COLO668 (cell line): ENCODE data around the gene KRT1.
"Not testable (repeated sequence)": the region's sequence is repeated elsewhere in the genome, so short reads cannot be mapped to it uniquely, and the experiment has no call there.

Source experiments
- DNase-seq: peaks from one replicate; lab custom pipeline; 2025; ENCODE audit not compliant: unreplicated experiment; lab: John Stamatoyannopoulos, UW

KRT1 gene

GRCh38 chr12:52680363-52680762 lies at the start of gene KRT1:
KRT1 (minus strand) TSS chr12:52680407; CDS start chr12:52680348, 59 bp downstream.
- no peak for DNase-seq

- DNase-seq = no peak
Observed at GRCh38 chr12:52729147-52729546, 48.9 kb upstream of the KRT1 start.

- DNase-seq = no peak
Observed at GRCh38 chr12:52728374-52728773, 48.2 kb upstream of the KRT1 start.

GRCh38 chr12:52727037-52727436 lies 46.8 kb upstream of the KRT1 start:
- no peak for DNase-seq

- DNase-seq = no peak
Observed at GRCh38 chr12:52726451-52726850, 46.2 kb upstream of the KRT1 start.

GRCh38 chr12:52724384-52724783 lies 44.2 kb upstream of the KRT1 start:
- no peak for DNase-seq

GRCh38 chr12:52722680-52723079 lies 42.5 kb upstream of the KRT1 start:
- DNase-seq = no peak

GRCh38 chr12:52721838-52722470 lies 41.7 kb upstream of the KRT1 start:
- DNase-seq = no peak

GRCh38 chr12:52720365-52720886 lies 40.2 kb upstream of the KRT1 start:
- DNase-seq = no peak

- no peak for DNase-seq
Observed at GRCh38 chr12:52716061-52716460, 35.9 kb upstream of the KRT1 start.

- peak; percentile 47 for DNase-seq
Observed at GRCh38 chr12:52715416-52715815, 35.2 kb upstream of the KRT1 start.

- DNase-seq = no peak
Observed at GRCh38 chr12:52714887-52715281, 34.7 kb upstream of the KRT1 start.

GRCh38 chr12:52713960-52714886 lies 34.0 kb upstream of the KRT1 start:
- no peak for DNase-seq

GRCh38 chr12:52712122-52712521 lies 31.9 kb upstream of the KRT1 start:
- DNase-seq = not testable (repeated sequence)

GRCh38 chr12:52710730-52711129 lies 30.5 kb upstream of the KRT1 start:
- DNase-seq = no peak

- no peak for DNase-seq
Observed at GRCh38 chr12:52708010-52708409, 27.8 kb upstream of the KRT1 start.

- no peak for DNase-seq
Observed at GRCh38 chr12:52704464-52704863, 24.3 kb upstream of the KRT1 start.

- no peak for DNase-seq
Observed at GRCh38 chr12:52703878-52704277, 23.7 kb upstream of the KRT1 start.

- no peak for DNase-seq
Observed at GRCh38 chr12:52703424-52703823, 23.2 kb upstream of the KRT1 start, which contains the start of gene KRT77. KRT77 (minus strand) TSS chr12:52703524; CDS start chr12:52703434, 90 bp downstream.

GRCh38 chr12:52702338-52702737 lies 22.1 kb upstream of the KRT1 start:
- no peak for DNase-seq

- no peak for DNase-seq
Observed at GRCh38 chr12:52701281-52701680, 21.1 kb upstream of the KRT1 start.

- no peak for DNase-seq
Observed at GRCh38 chr12:52699960-52700359, 19.8 kb upstream of the KRT1 start.
